HCT116 (cell line): ENCODE results near the gene SAT1.

Experiments used
- CBX3 ChIP-seq: IDR thresholded peaks from 2 replicates; pipeline ENCODE4 v1.6.1; 2012; ENCODE audit warnings: low read depth
- EZH2phosphoT487 ChIP-seq: fragments of 200-600 bp; IDR thresholded peaks from 2 replicates; pipeline ENCODE4 v1.6.1; 2018; ENCODE audit warnings: antibody characterized with exemption, borderline replicate concordance
- POLR2A ChIP-seq: IDR thresholded peaks from 2 replicates; pipeline ENCODE4 v1.7.0; 2011; ENCODE audit warnings: borderline replicate concordance; ENCODE audit not compliant: insufficient read depth, insufficient read length; ENCODE audit errors: extremely low read depth
- POLR2AphosphoS5 ChIP-seq: IDR thresholded peaks from 2 replicates; pipeline ENCODE4 v1.6.1; 2011; ENCODE audit warnings: mild to moderate bottlenecking, low read depth, low read length, moderate library complexity
- TF ChIP-seq, protein P1 (sequence below): IDR thresholded peaks from 2 replicates; pipeline ENCODE4 v1.6.1; 2012

GRCh38 chrX:23821847-23822246 is 38.9 kb downstream of the SAT1 start:
- TF ChIP-seq, protein P1, sequence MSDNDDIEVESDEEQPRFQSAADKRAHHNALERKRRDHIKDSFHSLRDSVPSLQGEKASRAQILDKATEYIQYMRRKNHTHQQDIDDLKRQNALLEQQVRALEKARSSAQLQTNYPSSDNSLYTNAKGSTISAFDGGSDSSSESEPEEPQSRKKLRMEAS, result no peak
- TF ChIP-seq POLR2AphosphoS5, result no peak
- no peak for TF ChIP-seq EZH2phosphoT487
- TF ChIP-seq CBX3, result no peak
- TF ChIP-seq POLR2A, result no peak
